Spleen (tissue), 7 donors: ENCODE data around the gene GVQW3.

Source experiments
- POLR2A ChIP-seq, 3 donors: fragments of 450-650 bp; IDR thresholded peaks; one replicate each; pipeline ENCODE4 v1.5.1; 2017; ENCODE audit warnings: antibody characterized with exemption in 3 of 3, mild to moderate bottlenecking in 1 of 3
- POLR2AphosphoS5 ChIP-seq, 3 donors: sonication (generic); formaldehyde crosslinking; IDR thresholded peaks; one replicate each; pipeline ENCODE4 v1.5.1; 2017; ENCODE audit warnings: antibody characterized with exemption in 3 of 3
- TF ChIP-seq, protein P1 (sequence below), 11 experiments: fragments of 200-600 bp in 7 of 11; fragments of 450-650 bp in 4 of 11; sonication (generic) in 4 of 11; IDR thresholded peaks in 8 of 11; conservative IDR thresholded peaks in 3 of 11; 1 replicate in 7 of 11; 2 replicates in 4 of 11; pipeline versions ENCODE4 v1.4.0 to v1.8.0; 2016 to 2021; ENCODE audit warnings: antibody characterized with exemption in 11 of 11, inconsistent platforms in 4 of 11, mild to moderate bottlenecking in 1 of 11
- donor health status: DM: no; HTN: no; CAD: no; lungs with moderate emphysema.
- donor health status: DM: no; HTN: no; CAD: no.
- donor health status: DM: no; HTN: no; CAD: no.

DNA sequence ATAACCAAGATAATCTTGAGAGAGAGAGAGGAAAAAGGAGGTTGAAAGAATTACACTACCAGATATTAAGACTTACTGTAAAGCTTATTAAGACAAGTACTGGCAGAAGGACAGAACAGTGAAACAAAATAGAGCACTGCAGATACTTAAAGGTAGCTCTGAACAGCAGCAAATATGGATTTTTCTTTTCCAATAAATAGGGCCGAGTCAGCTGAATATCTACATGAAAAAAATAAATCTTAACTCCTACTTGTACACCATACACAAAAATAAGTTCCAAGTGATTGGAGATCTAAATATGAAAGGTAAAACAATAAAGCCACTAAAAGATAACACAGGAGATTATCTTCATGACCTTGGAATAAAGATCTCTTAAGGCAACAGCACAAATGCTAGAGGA lies 12.6 kb upstream of the GVQW3 start:
- TF ChIP-seq, protein P1, sequence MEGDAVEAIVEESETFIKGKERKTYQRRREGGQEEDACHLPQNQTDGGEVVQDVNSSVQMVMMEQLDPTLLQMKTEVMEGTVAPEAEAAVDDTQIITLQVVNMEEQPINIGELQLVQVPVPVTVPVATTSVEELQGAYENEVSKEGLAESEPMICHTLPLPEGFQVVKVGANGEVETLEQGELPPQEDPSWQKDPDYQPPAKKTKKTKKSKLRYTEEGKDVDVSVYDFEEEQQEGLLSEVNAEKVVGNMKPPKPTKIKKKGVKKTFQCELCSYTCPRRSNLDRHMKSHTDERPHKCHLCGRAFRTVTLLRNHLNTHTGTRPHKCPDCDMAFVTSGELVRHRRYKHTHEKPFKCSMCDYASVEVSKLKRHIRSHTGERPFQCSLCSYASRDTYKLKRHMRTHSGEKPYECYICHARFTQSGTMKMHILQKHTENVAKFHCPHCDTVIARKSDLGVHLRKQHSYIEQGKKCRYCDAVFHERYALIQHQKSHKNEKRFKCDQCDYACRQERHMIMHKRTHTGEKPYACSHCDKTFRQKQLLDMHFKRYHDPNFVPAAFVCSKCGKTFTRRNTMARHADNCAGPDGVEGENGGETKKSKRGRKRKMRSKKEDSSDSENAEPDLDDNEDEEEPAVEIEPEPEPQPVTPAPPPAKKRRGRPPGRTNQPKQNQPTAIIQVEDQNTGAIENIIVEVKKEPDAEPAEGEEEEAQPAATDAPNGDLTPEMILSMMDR (IDR thresholded peaks at IDR 0.05 in 8 of 11, conservative IDR thresholded peaks at IDR 0.05 in 3 of 11) = no peak
- TF ChIP-seq POLR2A (IDR thresholded peaks at IDR 0.05) (no peak), POLR2AphosphoS5 (IDR thresholded peaks at IDR 0.05) (no peak)
